ENCODE data around the gene UBE4B.
"Not testable (repeated sequence)": the region's sequence is repeated elsewhere in the genome, so short reads cannot be mapped to it uniquely, and the experiment has no call there.

The UBE4B gene

DNA sequence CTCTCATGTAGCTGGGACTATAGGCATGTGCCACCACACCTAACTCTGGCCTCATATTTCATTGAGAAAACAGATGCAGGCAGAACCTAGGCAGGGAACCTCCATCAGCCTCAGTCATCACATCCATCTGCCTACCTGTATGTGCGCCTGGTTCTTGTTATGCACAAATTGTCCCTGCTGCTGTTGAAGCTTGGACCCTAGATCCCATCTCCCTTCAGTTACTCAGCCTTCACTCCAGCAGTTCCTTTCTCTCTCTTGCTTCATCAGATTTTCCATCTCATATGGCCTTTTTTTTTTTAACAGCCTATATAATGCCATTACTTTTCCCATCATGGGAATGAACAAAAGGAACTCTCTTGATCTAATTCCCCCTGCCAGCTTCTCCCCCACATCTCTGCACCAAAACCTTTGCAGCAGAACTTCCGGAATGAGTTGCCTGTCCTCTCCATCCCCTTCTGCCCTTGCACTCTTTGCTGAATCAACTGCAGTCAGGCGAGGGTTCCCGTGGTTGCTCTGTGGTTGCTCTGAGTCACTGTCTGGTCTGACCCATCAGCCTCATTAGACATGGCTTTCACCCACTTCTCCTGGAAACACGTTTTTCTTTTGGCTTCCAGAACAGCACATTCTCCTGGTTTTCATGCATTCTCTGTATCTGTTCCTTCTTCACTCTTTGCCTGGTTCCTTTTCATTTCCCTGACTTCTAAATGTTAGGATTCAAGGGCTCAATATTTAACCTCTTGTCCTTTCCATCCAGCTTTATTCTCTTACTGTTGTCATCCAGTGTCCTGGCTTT is 41.5 kb downstream of the UBE4B start:
- no peak for DNase-seq

DNA sequence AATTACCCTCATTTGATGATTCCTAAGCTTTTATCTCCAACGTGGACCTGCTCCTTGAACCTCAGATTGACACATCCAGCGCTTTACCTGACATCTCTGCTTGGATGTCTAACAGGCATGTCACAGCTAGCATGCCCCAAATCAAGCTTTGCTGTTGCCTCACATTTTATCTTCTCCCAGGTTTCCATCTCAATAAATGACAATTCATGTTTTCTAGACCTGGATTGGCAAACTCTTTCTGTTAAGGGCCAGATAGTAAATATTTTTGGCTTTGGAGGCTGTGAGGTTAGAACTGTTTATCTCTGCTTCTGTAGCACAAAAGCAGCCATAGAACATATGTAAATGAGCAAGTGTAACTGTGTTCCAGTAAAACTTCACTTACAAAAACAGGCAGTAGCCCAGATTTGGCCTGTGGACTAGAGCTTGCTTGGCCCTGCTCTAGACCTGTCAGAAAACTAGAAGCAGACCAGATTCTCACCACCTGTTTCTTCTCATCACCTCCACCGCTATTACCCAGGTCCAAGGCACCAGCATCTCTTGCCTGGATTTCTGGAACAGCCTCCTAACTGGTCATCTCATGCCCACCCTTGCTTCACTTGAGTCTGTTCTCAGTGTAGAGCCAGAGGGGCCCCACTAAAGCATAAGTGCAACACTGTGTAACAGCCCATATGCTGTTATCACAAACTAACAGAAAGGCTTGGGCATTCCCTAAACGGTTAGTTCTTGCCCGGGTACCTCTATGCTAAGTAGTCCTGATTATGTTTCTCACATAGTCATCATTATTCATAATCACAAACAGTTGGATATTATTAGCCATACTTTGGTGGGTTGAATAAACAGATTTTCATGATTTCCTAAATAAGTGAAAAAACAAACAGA is 42.3 kb downstream of the UBE4B start:
- DNase-seq, result no peak

DNA sequence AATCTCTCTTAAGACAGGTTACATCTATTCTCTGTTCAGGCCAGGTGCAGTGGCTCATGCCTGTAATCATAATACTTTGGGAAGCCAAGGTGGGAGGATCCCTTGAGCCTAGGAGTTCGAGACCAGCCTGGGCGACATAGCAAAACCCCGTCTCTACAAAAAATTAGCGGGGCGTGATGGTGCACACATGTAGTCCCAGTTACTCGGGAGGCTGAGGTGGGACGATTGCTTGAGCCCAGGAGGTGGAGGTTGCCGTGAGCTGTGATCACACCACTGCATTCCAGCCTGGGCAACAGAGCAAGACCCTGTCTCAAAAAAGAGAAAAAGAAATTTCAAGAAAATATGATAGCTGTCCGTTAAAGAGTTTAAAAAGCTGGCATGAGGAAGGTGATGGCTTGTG is 43.0 kb downstream of the UBE4B start:
- DNase-seq, result no peak

DNA sequence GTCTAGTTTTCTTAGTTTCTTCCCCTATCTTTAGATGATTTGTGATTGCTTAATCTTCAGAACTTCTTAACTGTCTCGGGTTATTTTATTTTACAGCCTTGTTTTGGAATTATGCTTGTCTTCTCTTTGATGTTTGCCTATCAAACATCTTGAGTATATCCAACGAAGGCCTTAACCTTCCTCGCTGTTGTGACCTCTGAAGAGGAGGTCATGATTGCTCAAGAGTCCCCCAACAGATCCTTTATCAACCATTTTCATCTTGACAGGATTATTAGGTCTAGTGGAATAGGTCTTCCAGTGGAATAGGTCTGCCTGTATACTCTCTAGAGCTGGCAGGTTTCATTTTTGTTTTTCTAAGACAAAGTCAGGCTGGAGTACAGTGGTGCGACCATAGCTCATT is 45.7 kb downstream of the UBE4B start:
- no peak for DNase-seq

DNA sequence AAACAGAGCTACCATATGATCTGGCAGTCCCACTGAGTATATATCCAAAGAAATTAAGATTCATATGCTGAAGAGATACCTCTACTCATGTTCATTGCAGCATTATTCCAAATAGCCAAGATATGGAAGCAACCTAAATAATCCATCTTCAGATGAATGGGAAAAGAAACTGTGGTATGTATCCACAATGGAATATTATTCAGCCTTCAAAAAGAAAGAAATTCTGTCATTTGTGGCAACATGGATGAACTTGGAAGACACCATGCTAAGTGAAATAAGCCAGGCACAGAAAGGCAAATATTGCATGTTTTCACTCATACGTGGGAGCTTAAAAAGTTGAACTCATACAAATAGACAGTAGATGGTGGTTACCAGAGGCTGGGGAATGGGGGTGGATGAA is 47.8 kb downstream of the UBE4B start:
- DNase-seq, result no peak

DNA sequence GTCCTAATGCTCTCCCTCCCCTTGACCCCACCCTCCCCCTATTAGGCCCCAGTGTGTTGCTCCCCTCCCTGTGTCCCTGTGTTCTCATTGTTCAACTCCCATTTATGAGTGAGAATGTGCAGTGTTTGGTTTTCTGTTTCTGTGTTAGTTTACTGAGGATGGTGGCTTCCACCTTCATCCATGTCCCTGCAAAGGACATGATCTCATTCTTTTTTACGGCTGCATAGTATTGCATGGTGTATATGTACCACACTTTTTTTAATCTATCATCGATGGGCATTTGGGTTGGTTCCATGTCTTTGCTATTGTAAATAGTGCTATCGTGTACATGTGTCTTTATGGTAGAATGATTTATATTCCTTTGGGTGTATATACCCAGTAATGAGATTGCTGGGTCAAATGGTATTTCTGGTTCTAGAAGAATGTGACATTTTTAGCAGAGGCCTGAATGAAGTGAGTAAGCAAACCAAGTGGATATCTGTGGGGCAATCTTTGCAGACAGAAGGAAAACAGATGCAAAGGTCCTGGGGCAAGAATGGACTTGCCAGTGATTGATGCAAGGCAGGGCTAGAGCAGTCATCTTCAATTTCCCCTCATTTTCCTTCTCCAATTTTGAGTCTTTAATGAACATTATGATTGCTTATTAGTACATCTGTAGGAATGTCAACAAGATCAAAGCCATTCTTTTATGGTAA is 50.2 kb downstream of the UBE4B start:
- no peak for DNase-seq

DNA sequence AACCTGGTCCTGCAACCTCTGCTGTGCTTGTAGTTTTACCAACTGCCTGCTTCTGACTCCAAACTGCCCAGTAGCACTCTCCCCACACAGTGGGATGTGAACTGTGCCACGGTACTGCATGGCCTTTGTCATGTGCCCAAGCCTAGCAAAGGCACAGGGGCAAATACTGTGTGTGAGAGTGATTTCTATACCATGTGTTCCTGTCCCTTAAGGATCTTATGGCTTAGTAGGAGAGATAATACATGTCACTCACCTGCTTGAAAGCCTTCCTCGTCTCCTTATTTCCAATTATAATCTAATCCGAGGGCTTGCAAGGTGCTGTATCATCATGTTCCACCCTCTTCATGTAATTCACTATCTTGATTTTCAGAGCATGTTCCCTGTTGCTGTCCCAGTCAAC is 51.3 kb downstream of the UBE4B start:
- DNase-seq, result no peak

DNA sequence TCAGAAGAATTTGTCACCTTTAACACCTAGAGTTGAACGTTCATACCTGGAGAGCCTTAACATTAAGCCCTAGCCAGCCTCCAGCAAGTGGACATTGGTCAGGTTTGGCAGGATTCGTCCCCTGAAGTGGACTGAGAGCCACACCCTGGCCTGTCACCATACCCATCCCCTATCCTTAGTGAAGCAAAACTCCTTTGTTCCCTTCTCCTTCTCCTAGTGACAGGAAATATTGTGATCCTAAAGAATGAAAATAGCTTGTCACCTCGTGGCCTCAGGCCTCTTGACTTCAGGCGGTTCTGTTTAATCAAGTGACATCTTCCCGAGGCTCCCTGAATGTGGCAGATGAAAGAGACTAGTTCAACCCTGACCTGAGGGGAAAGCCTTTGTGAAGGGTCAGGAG is 52.3 kb downstream of the UBE4B start:
- no peak for DNase-seq

DNA sequence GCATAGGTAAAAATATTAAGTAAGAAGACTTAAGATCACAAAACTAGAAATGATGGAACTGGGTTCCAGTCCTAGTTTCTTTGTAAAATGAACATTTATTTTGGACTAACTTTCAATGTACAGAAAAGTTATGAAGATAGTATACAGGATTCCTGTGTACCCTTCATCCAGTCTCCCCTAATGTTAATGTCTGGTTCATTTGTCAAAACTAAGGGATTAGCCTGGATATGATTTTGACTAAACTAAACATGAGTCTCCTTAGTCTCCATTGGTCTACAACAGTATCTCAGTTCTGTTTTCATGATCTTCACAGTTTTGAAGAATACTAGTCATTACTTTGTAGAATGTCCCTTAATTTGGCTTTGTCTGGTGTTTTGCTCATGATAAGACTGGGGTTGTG is 54.5 kb downstream of the UBE4B start:
- no peak for DNase-seq

DNA sequence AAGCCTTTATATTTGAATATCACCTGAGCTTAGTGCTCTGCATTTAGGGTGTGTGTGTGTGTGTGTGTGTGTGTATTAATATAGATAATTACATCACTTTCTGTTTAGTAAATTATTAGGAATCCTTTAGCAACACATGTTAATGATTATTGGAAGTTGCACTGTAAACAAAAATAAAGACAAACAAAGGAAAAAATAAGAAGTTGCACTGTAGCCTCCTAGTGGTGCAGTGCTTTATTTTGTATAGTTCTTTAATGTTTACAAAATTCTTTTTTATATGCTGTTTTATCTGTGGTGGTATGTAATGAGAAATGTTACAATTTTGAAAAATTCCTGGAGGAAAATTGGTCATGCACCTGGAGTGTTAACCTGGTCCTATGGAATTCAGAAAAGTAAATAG is 69.2 kb downstream of the UBE4B start:
- DNase-seq, result no peak

DNA sequence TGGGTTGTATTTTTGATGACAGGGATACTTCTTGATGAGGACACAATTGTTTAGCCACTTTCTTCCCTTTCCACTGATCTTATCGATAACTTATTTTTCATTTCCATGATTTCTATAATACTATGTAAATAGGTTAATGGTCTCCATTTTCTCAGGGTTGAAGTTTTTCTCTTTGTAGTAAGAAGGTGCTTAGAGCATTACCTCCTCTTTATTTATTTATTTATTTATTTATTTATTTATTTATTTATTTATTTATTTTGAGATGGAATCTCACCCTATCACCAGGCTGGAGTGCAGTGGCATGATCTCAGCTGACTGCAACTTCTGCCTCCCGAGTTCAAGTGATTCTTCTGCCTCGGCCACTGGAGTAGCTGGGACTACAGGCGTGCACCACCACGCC is 70.4 kb downstream of the UBE4B start:
- no peak for DNase-seq

DNA sequence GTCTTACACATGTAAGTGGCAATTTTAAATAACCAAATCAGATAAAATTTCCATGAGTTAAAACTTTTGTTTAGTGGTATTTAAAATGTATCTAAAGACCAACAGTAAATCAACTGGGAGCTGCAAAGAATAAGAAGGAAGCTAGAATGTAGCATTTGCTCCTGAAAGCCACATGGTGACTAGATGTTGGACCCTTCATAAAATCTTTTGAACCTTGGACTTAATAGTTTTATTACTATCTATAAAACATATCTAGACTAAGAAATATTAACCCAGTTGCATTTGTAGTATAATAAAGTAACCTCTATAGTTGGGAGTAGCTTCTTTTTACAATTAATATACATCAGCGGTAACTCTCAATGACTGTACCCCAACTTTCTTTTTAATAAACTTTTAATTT is 72.1 kb downstream of the UBE4B start:
- DNase-seq, result no peak

DNA sequence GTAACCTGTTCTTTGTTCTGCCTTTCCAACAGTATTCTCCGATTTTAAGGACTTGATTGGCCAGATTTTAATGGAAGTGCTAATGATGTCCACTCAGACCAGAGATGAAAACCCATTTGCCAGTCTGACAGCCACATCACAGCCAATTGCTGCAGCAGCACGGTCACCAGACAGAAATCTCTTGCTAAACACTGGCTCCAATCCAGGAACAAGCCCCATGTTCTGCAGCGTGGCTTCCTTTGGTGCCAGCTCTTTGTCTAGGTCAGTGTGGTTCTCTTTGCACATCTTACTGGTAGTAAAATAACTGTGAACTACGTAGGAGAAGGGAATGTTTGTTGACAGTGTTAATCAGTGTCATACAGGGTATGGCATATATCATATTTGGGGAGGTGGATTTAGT is 72.7 kb downstream of the UBE4B start:
- no peak for DNase-seq

DNA sequence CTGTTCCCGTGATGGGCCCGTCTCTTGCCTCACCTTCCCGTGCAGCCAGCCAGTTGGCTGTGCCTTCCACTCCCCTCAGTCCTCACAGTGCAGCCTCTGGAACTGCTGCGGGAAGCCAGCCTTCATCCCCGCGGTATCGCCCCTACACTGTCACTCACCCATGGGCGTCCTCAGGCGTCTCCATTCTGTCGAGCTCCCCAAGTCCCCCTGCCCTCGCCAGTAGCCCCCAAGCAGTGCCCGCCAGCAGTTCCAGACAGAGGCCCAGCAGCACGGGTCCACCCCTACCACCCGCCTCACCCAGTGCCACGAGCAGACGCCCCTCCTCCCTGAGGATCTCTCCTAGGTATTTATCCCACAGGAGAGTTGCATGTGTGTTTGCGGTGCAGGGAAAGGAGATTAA is 73.5 kb downstream of the UBE4B start:
- DNase-seq, result no peak

DNA sequence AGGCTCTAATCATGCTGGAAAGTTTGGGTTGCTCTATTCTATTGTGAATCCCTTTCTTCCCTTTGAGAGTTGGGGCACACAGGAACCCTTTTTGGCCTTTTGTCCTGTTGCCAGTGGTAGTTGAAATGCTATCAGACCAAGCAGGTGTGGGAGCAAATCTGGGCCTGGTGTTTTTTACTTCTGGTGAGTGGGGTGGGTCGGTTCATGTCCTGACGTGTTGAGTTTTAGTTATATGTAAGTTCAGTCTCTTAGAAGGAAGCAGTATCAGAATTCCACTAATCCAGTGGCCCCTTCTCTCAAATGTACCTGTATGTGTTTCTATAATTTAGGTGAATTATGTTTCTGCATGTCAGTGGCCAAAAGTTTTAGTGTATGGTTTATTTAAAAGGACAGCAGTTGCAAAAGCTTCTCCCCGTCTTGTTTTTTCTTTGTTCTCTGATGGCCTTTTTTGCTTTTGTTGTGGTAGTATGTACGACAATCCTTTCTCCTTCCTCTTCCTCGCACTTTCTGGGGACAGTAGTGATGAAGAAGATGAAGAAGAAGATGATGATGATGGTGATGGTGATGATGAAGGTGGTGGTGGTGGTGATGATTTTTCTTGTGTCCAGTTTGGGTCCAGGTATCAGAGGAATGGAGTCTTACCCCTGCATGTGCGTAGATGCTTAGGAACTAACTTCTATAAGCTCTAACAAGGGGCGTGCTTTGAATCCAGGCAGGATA is 74.2 kb downstream of the UBE4B start:
- DNase-seq, result no peak

DNA sequence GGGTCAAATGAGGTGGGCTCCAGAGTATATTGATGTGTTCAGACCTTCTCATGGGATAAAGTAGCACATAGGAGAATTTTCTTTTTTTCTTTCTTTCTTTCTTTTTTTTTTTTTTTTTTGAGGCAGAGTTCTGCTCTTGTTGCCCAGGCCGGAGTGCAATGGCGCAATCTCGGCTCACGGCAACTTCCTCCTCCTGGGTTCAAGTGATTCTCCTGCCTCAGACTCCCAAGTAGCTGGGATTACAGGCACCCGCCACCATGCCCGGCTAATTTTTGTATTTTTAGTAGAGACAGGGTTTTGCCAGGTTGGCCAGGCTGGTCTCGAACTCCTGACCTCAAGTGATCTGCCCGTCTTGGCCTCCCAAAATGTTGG is 74.7 kb downstream of the UBE4B start:
- not testable (repeated sequence) for DNase-seq

DNA sequence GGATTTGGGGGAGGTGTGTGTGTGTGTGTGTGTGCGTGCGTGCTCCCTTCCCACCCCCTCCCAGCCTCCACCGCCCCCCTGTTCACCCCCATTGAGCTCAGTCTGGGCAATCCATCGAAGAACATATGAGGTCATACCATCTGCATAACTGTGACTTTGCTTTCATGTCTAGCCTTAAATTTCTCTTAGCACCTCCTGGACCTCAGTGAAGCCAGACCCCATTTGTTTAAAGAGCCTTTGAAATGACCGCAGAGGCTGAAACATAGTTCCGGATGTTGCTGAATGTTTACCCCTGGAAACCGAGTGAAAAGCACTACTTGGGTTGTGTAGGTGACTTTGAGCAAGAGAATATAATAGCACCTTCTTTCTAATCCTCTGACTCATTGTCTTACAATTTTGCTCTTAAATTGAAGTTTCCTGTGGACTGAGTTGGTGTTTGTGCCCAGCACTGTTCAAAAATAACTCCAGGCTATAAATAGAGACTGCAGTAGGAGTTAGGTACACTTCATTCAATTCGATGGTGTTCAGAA is 75.4 kb downstream of the UBE4B start:
- no peak for DNase-seq

DNA sequence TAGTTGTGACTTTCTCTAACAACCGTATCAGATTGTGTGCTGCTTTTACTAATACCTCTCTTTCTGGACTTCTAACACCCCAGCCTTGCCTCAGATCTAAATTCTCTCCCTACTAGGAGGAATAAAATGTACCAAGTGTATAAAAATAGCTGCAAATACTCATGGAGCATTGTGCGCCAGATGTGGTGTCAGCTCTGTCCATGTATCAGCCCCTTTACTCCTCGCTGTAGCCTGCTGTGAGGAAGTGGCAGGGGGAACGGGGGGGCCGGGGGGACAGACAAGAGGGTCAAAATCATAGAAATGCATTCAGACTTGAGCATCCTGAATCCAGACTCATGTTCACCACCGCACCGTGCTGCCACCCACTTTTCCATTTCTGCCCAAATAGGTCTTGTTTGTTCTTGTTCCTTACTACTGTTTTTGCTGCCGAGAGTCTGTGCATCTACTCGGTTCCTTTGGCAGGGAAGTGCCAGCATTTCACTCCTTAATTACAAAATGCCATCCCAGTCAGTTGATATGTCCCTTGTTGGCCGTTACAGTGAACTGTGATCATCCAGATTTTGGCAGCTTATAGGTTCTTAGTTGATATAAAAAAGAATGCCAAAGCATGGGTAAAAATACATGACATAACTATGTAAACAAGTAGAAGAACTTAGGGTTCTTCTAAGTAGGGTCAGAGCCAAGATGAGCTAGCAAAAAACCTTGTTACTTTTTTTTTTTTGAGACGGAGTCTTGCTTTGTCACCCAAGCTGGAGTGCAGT is 76.4 kb downstream of the UBE4B start:
- no peak for DNase-seq

DNA sequence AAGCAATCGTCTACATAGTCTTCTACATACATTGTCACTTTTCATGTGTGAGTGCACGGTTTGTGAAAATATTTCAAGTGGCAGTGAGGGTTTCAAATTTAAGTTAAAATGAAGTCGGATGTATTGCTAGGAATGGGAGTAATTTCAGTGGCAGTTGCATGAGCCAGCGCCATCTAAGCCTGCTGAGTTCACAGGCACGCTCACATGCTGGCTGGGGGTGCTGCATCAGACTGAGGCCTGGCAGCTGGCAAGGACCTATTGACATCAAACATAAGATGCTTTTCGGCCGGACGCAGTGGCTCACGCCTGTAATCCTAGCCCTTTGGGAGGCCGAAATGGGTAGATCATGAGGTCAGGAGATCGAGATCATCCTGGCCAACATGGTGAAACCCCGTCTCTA is 80.7 kb downstream of the UBE4B start:
- no peak for DNase-seq

DNA sequence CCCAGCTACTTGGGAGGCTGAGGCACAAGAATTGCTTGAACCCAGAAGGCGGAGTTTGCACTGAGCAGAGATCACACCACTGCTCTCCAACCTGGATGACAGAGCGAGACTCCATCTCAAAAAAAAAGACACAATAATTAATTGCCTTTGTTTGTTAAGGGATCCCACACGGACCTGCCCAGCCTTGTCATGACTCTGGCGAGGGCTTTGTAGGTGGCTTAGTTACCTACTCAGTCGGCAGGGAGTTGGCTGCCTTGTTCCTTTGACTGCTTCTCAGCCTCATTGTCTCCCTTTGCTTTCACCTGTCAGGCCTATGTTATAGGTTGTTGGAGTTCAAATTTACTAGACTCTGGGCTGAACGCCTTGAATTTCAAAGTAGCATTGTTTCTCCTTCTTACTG is 82.0 kb downstream of the UBE4B start:
- DNase-seq, result no peak

DNA sequence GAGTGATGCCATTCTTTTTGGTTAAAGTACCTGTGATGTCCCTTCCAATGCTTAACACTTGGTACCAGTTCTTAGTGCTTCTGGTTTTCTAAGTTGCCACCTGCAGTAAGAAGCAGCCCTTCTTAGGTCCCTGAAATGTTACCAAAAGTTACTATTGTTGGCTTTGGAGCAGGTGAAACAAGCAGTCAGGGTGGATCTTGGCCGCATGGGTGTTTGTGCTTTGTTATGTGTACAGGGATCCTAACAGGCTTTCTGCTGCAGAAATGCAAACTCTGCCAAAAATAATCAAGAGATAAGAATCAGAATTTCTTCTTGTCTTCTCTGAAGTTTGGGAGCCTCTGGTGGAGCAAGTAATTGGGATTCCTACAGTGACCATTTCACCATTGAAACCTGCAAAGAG is 84.4 kb downstream of the UBE4B start:
- no peak for DNase-seq

DNA sequence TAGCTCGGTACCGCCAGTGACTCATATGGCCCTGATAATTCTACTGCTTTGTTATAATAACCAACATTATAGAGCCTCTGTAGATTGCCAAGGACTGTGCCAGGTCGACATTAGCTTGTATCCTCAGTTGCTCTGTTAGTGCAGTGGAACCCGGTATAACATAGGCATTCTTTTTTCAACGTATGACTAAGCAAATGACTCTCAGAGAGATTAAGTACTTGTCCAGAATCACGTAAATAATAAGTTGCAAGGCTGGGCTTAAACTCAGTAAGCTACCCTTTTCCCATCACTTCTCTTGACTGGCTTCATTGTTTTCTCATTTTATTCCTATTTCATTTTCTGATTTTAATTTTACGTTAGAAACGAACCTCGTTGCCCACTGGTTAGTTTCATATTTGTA is 85.1 kb downstream of the UBE4B start:
- DNase-seq, result no peak
